Thymus (tissue), 11 donors: ENCODE measurements around the gene MUC2. TPM values are rescaled to one million over a fixed set of nuclear protein-coding genes. Genes with fewer than 3 reads are reported as not detected.

ENCODE experiments used
- DNase-seq, 9 donors: peaks; one replicate each; pipeline ENCODE4 v3.0.0-alpha.2; 2013; ENCODE audit warnings: low spot score in 9 of 9, low read depth in 6 of 9, missing footprints in 1 of 9
- H3K27ac ChIP-seq, 2 donors: one replicate each; pipeline ENCODE4 v1.5.1; 2013; ENCODE audit warnings: control low read depth in 1 of 2, low read depth in 1 of 2, low read length in 1 of 2, mild to moderate bottlenecking in 1 of 2, moderate library complexity in 1 of 2
- H3K27me3 ChIP-seq, 2 donors: one replicate each; pipeline ENCODE4 v1.5.1; 2013; ENCODE audit warnings: low read length in 1 of 2; ENCODE audit not compliant: control insufficient read depth in 2 of 2, insufficient read depth in 1 of 2
- H3K36me3 ChIP-seq, 2 donors: one replicate each; pipeline ENCODE4 v1.5.1; 2013; ENCODE audit warnings: low read length in 1 of 2, mild to moderate bottlenecking in 1 of 2, moderate library complexity in 1 of 2; ENCODE audit not compliant: control insufficient read depth in 2 of 2, insufficient read depth in 2 of 2
- H3K4me1 ChIP-seq, 2 donors: one replicate each; pipeline ENCODE4 v1.5.1; 2013; ENCODE audit warnings: low read length in 2 of 2; ENCODE audit not compliant: control insufficient read depth in 2 of 2, insufficient read depth in 2 of 2
- H3K4me3 ChIP-seq, 2 donors: one replicate each; pipeline ENCODE4 v1.5.1; 2013; ENCODE audit warnings: low read length in 2 of 2, control low read depth in 1 of 2, mild to moderate bottlenecking in 1 of 2
- H3K9me3 ChIP-seq, 2 donors: one replicate each; pipeline ENCODE4 v1.5.1; 2013; ENCODE audit warnings: low read length in 1 of 2, mild to moderate bottlenecking in 1 of 2; ENCODE audit not compliant: control insufficient read depth in 2 of 2, insufficient read depth in 1 of 2
- WGBS: extraction: QIAGEN DNeasy Blood & Tissue Kit; methylation state at CpG from one replicate; pipeline ENCODE4 v1.1.7; 2013; 5-methylcytosine and 5-hydroxymethylcytosine counted together
- polyA plus RNA-seq: library from polyadenylated mRNA; stranded (reverse); fragments of 200-250 nt; gene quantifications from one replicate; pipeline ENCODE4 v1.2.3, GENCODE V29; 2013
- total RNA-seq: library from RNA; stranded (reverse); fragments of 120-200 nt; gene quantifications from one replicate; pipeline ENCODE4 v1.2.4, GENCODE V29; 2013
- donor health status: healthy.

The MUC2 gene
- total and polyA plus RNA-seq, 2 donors: under 0.01 TPM

DNA sequence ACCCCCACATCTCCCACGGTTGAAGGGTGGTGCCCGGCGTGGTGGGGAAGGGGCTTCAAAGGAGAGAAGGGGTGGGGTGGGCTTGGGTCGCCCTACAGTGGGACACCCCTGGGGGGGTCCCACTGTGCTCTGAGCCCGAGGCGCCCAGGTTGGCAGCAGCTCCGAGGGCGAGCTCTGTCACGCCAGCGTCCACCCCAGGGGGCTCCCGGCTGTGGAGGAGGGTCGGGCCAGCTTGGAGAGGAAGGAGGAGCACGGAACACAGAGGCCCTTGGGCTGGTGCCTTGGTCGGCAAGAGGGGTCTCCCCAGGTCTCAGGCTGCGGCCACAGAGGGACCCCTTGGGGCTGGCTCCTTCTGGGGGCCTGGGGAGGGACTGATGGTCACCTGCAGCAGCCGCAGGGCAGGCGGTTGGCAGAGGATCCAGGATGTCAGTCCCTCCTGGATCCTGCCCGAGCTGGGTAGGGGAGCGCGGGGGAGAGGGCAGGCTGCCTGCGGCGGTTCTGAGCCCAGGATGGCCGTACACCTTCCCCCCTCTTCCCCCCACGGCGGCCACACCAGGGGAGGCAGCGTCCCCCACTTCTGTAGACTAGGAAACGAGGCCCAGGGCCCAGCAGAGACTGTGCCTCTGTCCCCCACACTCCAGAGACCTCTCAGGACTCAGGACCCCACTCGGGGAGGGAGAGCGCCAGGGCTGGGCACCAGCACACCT is 38.9 kb upstream of the MUC2 start:
- Histone ChIP-seq H3K9me3 (no peaks in the 10 kb centered on the region), H3K36me3 (no peaks in the 10 kb centered on the region), H3K27me3 (no peaks in the 10 kb centered on the region), H3K4me3 (no peak overlapping the region), H3K27ac (no peak overlapping the region), H3K4me1 (no peaks in the 10 kb centered on the region)
- no peak for DNase-seq
- 87% methylated on average over 29 of the region's 29 CpGs for WGBS

DNA sequence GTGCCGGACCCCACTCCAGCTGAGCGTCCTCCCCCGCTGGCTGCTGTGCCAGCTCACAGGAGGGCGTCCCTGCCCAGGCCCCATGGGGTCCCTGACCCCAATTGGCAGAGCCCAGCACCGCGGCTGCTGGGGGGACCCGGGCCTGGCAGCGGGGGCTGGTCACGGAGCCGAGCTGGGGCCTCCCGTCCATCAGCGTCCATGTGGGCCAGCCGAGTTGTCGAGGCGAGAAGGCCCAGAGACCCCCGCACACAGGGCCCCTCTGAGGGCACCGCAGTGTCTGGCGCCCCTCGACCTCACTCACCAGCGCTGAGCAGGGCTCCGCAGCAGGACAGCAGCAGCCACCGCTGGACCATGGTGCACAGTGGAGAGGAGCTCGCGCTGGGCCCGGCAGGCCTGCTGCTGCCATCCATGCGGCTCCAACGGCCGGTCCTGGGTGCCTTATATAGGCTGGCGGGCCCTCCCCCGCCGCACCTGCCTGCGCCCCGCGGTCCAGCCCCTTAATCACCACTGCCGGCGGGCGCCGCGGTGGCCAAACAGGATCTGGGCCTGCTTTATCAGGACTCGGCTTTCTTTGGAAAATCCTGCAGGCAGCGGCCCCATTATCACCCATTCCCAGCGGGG is 38.3 kb upstream of the MUC2 start, which contains the start of gene MUC6:
Gene MUC6 (minus strand): TSS at position 416 of the 621 bp plus-strand sequence. CDS start 63 bp downstream, at position 353.
- H3K4me3 ChIP-seq: no peak within 1 kb of the TSS

GRCh38 chr11:1036931-1037330 is 37.7 kb upstream of the MUC2 start:
- H3K36me3 ChIP-seq: no peaks in the 10 kb centered on the region
- no peaks in the 10 kb centered on the region for H3K9me3 ChIP-seq
- H3K4me3 ChIP-seq: no peak overlapping the region
- H3K27me3 ChIP-seq: no peaks in the 10 kb centered on the region
- no peaks in the 10 kb centered on the region for H3K4me1 ChIP-seq
- DNase-seq: no peak
- WGBS: 86% methylated on average over 13 of the region's 13 CpGs
- no peak overlapping the region for H3K27ac ChIP-seq

More for the DNA sequence above, 38.3 kb upstream of the MUC2 start, which contains the start of gene MUC6:
- Histone ChIP-seq H3K27ac (no peak within 1 kb of the TSS), H3K27me3 (no peaks in the 10 kb centered on the region), H3K36me3 (no peaks in the 10 kb centered on the region), H3K4me1 (no peaks in the 10 kb centered on the region), H3K9me3 (no peaks in the 10 kb centered on the region)
- 85% methylated on average over 42 of the region's 42 CpGs for WGBS
- DNase-seq: no peak

DNA sequence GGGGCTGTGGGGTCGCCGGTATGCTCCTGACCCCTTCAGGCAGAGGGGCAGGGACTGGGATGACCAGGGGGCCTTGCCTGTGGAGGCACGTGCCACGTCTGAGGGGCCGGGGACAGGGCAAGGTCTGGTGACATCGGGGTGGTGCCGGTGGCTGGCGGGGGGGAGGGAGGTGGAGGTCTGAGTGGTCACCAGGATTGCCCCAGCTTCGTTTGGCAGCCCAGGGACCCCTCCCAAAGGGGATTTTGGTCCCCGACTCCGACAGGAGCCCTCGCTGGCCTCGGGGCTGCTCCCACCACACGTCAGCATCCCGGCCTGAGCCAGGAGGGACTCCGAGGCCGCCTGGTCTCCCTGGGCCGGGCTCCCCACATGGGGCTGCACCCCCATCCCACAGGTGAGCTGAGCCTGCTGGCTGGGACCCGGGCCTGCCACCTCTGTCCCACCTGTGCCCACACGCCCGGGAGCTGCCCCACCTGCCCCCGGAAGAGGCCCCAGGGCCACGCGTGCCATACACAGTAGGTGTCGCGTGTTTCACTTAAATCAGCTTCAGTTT is 37.1 kb upstream of the MUC2 start:
- Histone ChIP-seq H3K9me3 (no peaks in the 10 kb centered on the region), H3K27me3 (no peaks in the 10 kb centered on the region), H3K36me3 (no peaks in the 10 kb centered on the region), H3K27ac (no peak overlapping the region), H3K4me1 (no peaks in the 10 kb centered on the region), H3K4me3 (no peak overlapping the region)
- 90% methylated on average over 26 of the region's 26 CpGs for WGBS
- no peak for DNase-seq

- H3K4me3 ChIP-seq: no peak overlapping the region
- 92% methylated on average over 10 of the region's 10 CpGs for WGBS
- no peak overlapping the region for H3K27ac ChIP-seq
- DNase-seq: no peak
- no peaks in the 10 kb centered on the region for H3K36me3 ChIP-seq
- no peaks in the 10 kb centered on the region for H3K9me3 ChIP-seq
- H3K4me1 ChIP-seq: no peaks in the 10 kb centered on the region
- H3K27me3 ChIP-seq: no peaks in the 10 kb centered on the region
Measured at GRCh38 chr11:1038361-1038760, 36.3 kb upstream of the MUC2 start.

GRCh38 chr11:1038921-1039320 is 35.8 kb upstream of the MUC2 start:
- H3K27me3 ChIP-seq: peaks cover 0 to 4% of the 10 kb centered on the region in 2 donors
- no peak overlapping the region for H3K4me3 ChIP-seq
- H3K4me1 ChIP-seq: no peaks in the 10 kb centered on the region
- no peak for DNase-seq
- H3K27ac ChIP-seq: no peak overlapping the region
- H3K36me3 ChIP-seq: no peaks in the 10 kb centered on the region
- no peaks in the 10 kb centered on the region for H3K9me3 ChIP-seq
- WGBS: 96% methylated on average over 12 of the region's 12 CpGs

DNA sequence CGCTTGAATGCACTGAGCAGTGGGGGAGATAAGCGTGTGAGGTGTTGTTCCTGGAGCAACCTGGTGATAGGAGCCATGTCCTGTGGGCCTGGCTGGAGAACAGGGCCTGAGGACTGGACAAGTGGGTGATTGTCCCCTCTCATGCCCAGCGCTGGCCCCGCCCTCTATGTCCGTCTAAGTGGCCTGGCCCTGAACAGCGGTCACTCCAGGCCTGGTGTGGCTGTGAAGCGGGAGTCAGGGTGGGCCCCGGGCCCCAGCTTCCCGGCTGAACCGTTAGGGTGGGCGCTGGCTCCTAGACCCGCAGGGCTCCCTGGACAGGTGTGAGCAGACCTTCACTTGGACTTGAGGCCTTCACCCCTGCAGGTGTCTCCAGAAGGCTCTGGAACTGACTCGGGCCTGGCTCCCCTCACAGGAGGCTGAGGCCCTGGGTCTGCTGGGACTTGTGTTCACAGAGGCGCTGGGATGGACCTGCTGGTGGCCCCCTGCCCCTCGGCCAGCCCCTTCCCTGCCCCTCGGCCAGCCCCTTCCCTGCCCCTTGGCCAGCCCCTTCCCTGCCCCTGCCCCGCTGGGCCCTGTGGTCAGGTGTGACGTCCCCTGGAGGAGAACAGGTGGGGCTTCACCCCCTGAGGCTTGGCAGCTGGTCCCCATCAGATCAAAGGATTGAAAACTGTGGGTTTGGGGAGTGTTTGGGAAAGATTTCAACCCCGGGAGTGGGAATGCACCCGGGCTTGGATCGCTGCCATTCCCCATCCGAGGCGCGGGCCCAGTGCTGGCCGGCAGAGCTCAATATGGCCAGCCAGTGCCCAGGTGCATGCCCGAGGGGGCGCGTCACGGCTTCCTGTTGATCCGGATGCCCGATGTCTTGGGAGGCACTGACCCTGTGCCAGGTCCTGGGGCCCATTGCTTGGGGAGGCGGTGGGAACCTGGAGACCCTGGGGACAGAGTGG is 34.9 kb upstream of the MUC2 start:
- WGBS: 93% methylated on average over 32 of the region's 32 CpGs
- H3K36me3 ChIP-seq: no peaks in the 10 kb centered on the region
- H3K27ac ChIP-seq: no peak overlapping the region
- H3K4me1 ChIP-seq: no peaks in the 10 kb centered on the region
- no peaks in the 10 kb centered on the region for H3K9me3 ChIP-seq
- peaks cover 0 to 4% of the 10 kb centered on the region in 2 donors for H3K27me3 ChIP-seq
- DNase-seq: no peak
- no peak overlapping the region for H3K4me3 ChIP-seq

DNA sequence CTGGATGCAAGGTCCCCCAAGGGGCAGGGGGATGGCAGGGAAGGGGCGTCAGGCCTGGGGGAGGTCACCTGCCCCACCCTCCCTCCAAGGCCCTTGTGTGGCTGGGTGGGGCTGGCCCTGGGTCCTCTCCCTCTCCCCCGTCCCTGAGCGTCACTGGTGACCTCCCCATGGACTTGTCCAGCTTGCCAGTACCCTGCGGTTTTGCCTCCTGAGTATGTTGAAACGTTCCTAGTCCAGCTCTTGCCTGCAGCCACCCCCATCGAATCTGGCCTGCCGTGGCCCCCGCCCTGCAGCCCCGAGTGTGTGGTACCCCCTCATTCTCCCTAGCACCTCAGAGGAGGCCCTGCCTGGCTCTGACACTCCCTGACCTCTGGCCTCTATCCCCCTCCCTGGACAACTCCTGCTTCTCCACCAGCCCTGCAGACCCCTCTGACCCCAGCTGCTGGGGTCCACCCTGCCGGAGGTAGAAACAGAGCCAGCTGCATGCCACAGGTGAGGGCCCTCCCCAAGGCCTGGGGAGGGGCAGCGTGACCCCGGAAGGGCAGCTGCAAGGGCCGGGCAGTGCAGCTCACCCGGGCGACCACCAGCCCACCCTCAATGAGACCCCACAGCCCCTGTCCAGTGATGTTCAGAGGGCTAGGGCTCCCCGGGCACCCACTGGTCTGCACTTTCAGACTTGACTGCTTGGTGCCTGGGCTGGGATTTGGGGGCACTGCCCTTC is 34.1 kb upstream of the MUC2 start:
- Histone ChIP-seq H3K27me3 (peaks cover 0 to 4% of the 10 kb centered on the region in 2 donors), H3K4me1 (no peaks in the 10 kb centered on the region), H3K27ac (no peak overlapping the region), H3K9me3 (no peaks in the 10 kb centered on the region), H3K36me3 (no peaks in the 10 kb centered on the region), H3K4me3 (no peak overlapping the region)
- WGBS: 94% methylated on average over 16 of the region's 16 CpGs
- no peak for DNase-seq
